ENCODE measurements around the gene NCAPG.

Gene NCAPG

DNA sequence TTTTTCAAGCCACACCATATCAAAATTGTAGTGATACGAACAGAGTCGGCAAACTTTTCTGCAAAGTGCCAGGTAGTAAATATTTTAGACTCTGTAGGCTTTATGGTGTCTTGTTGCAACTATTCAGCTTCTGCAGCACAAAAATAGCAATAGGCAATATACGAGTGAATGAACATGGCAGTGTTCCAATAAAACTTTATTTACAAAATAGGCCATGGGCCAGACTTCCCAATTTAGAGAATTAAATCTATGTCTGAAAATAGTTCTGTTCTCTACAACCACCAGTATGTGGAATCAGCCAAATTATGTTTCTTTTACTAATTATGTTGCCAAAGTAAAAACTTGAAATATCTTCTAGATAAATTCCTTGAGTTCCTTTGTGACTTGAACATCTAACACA is 56.5 kb downstream of the NCAPG start:
- H3K9me3 ChIP-seq: peaks cover 21% of the 10 kb centered on the region
- H4K20me1 ChIP-seq: no peaks in the 10 kb centered on the region
- H3K36me3 ChIP-seq: peaks cover 21% of the 10 kb centered on the region
- H3K4me1 ChIP-seq: no peaks in the 10 kb centered on the region
- no peaks in the 10 kb centered on the region for H3K27me3 ChIP-seq
- H3K9ac ChIP-seq: no peak overlapping the region
- no peak overlapping the region for H3K4me3 ChIP-seq
- no peak overlapping the region for H3K27ac ChIP-seq
- no peak overlapping the region for H3K4me2 ChIP-seq
- TF ChIP-seq Cebpa-rat (IDR thresholded peaks at IDR 0.05): no peak

DNA sequence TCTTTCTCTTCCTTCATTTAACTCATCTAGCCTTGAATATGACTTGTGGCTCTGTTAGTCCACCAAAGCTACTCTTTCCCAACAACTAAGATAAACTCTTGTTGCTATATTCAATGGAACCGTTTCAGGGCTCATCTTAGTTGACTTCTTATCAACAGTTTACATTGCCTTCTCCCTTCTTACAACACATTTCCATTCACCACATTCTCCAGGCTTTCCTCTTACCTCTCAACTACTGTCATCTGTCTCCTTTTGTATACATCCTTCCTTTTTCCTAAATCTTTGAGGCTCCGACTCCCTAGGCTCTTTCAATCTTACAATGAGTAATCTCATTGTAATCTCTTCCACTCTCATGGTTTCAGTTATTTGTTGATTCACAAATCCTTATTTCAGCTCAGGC is 58.5 kb downstream of the NCAPG start:
- Histone ChIP-seq H3K4me3 (no peak overlapping the region), H3K9ac (no peak overlapping the region), H3K9me3 (0 out of 2 replicates have a peak, but pooled peaks cover under 1% of the 10 kb centered on the region), H3K4me2 (no peak overlapping the region), H3K36me3 (peaks cover under 1% of the 10 kb centered on the region), H4K20me1 (no peaks in the 10 kb centered on the region), H3K27me3 (no peaks in the 10 kb centered on the region), H3K4me1 (no peaks in the 10 kb centered on the region), H3K27ac (no peak overlapping the region)
- TF ChIP-seq Cebpa-rat (IDR thresholded peaks at IDR 0.05): no peak

DNA sequence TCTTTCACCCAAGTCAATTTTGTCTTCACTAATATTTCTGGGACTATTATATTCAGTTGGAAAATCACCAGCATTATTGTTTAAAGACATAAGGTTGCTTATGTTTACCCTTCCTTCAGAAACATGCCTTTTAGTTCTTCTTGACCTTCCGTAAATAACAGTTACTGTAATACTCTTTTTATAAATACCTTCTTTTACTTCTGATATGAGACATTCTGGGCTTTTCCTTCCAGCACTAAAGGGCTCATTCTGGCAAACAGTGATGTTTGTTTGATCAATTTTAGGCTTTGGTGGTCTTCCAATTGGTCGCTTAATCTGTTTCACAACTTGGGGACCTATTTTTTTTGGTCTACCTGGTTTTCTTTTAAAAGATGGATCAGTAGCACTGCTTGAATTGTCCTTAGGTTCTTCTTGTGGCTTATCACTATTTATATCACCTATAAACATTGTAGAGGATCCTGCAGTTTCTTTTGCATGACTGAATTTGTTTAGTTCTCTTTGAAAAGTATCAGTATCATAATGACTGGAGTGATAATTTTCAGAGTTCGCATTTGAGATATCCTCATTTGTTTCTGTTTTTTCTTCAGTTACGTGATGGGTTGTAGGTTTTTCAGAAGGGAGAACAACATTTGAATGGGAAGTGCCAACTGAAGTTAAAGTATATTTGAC is 64.8 kb downstream of the NCAPG start:
- no peaks in the 10 kb centered on the region for H4K20me1 ChIP-seq
- TF ChIP-seq Cebpa-rat (IDR thresholded peaks at IDR 0.05): no peak
- no peak overlapping the region for H3K4me3 ChIP-seq
- H3K4me1 ChIP-seq: no peaks in the 10 kb centered on the region
- no peaks in the 10 kb centered on the region for H3K36me3 ChIP-seq
- H3K27me3 ChIP-seq: no peaks in the 10 kb centered on the region
- no peaks in the 10 kb centered on the region for H3K9me3 ChIP-seq
- H3K9ac ChIP-seq: no peak overlapping the region
- H3K27ac ChIP-seq: no peak overlapping the region
- H3K4me2 ChIP-seq: no peak overlapping the region

DNA sequence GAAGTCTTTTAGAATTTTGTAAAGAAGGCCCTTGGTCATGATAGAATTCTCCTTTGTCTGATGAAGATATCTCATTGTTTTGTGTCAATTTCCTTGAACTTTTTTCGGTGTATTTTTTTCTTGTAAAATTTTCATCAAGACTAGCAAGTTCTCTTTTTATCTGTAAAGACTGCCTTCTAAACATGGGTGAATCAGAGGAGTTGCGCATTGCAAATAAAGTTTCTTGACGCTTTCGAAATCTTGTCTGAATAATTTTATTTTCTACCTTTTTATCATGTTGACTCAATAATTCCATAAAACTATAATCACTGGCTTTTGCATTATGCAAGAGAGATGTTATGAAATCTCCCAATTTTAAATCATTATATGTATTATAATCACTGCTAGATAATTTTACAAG is 66.2 kb downstream of the NCAPG start:
- no peak overlapping the region for H3K27ac ChIP-seq
- H3K4me1 ChIP-seq: no peaks in the 10 kb centered on the region
- H3K27me3 ChIP-seq: no peaks in the 10 kb centered on the region
- no peaks in the 10 kb centered on the region for H3K36me3 ChIP-seq
- no peak for TF ChIP-seq Cebpa-rat (IDR thresholded peaks at IDR 0.05)
- no peaks in the 10 kb centered on the region for H3K9me3 ChIP-seq
- no peak overlapping the region for H3K4me3 ChIP-seq
- H3K4me2 ChIP-seq: no peak overlapping the region
- no peak overlapping the region for H3K9ac ChIP-seq
- H4K20me1 ChIP-seq: no peaks in the 10 kb centered on the region

DNA sequence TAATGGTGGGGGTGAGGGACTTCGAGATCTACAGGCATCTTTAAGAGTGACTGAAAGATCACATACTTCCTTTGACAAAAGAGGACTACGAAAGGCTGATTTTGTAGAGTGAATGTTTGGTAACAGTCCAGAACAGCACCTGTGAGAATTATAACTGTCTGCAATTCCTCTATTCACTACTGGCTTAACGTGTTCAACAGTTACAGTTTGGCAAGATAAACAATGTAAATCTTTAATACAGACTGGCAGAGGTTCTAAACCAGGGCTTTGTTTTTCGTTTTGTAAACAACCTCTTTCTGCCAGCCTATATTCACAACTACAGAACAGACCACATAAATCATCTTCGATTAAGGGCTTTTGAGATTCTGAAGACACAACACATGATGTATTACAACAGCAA is 66.9 kb downstream of the NCAPG start:
- H3K4me1 ChIP-seq: no peaks in the 10 kb centered on the region
- H3K4me2 ChIP-seq: no peak overlapping the region
- no peak overlapping the region for H3K4me3 ChIP-seq
- TF ChIP-seq Cebpa-rat (IDR thresholded peaks at IDR 0.05): no peak
- no peaks in the 10 kb centered on the region for H3K9me3 ChIP-seq
- H3K36me3 ChIP-seq: no peaks in the 10 kb centered on the region
- no peaks in the 10 kb centered on the region for H4K20me1 ChIP-seq
- H3K27ac ChIP-seq: no peak overlapping the region
- no peak overlapping the region for H3K9ac ChIP-seq
- H3K27me3 ChIP-seq: no peaks in the 10 kb centered on the region

DNA sequence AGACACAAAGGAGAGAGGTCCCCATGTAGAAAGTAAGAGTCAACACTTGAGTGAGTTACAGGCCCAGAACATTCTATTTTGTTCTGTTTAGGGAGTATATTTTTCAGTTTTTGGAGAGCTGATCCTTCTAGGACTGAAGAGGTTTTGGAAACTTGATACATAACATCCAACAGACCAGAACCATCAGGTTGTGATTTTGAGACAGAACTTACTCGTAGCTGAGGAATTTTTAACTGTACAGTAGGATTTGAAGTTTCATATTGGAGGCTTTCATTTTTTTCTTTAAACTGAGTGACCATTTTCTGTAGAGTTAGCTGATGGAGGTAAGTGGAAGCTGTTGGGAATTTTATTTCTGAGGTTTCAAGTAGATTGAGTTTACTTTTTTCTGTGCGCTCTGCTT is 73.3 kb downstream of the NCAPG start:
- Histone ChIP-seq H3K9me3 (no peaks in the 10 kb centered on the region), H3K36me3 (peaks cover 16% of the 10 kb centered on the region), H3K4me3 (no peak overlapping the region), H4K20me1 (no peaks in the 10 kb centered on the region), H3K9ac (no peak overlapping the region), H3K4me1 (no peaks in the 10 kb centered on the region), H3K4me2 (no peak overlapping the region), H3K27me3 (no peaks in the 10 kb centered on the region), H3K27ac (no peak overlapping the region)
- no peak for TF ChIP-seq Cebpa-rat (IDR thresholded peaks at IDR 0.05)

DNA sequence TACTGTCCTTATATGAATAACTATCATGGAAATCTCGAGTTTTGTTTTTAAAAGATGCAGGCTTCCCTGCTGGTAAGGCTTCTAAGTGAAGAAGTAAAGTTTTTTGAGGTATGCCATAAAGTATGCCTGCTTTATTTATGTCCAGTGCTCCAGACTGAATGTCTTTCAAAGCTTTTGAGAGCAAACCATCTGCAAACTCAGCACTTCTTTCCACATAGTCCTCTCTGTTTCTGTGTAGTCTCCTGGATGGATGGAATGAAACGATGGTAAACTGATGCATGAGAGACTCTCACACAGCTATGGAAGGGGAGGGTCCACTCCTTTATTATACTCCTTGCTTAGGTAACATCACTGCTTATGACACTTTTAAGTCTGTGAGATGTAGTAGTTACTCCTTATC is 73.7 kb downstream of the NCAPG start:
- Histone ChIP-seq H3K4me1 (no peaks in the 10 kb centered on the region), H3K36me3 (peaks cover 16% of the 10 kb centered on the region), H3K4me3 (no peak overlapping the region), H3K27me3 (no peaks in the 10 kb centered on the region), H3K4me2 (no peak overlapping the region), H3K9me3 (no peaks in the 10 kb centered on the region), H3K27ac (no peak overlapping the region), H3K9ac (no peak overlapping the region), H4K20me1 (no peaks in the 10 kb centered on the region)
- no peak for TF ChIP-seq Cebpa-rat (IDR thresholded peaks at IDR 0.05)

DNA sequence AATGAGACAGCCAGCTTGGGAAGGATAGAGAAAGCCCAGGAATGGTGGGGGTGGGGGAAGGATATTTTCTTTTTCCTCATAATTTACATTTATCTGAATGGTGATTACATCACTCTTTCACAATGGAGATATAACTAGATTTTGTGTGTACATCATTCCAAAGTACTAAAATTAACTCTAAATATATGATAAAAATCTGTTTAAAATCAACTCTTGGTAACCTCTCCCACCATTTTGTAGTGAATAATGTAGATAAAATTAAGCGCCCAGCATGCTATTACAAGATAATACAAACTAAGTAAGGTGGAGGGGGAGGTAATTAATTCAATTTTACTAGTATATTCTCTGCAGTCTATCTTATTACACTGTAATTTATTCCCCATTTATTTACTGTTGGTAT is 78.9 kb downstream of the NCAPG start:
- no peaks in the 10 kb centered on the region for H3K27me3 ChIP-seq
- H3K36me3 ChIP-seq: peaks cover 3% of the 10 kb centered on the region
- no peaks in the 10 kb centered on the region for H4K20me1 ChIP-seq
- no peaks in the 10 kb centered on the region for H3K4me1 ChIP-seq
- no peak overlapping the region for H3K9ac ChIP-seq
- H3K9me3 ChIP-seq: no peaks in the 10 kb centered on the region
- H3K27ac ChIP-seq: no peak overlapping the region
- TF ChIP-seq Cebpa-rat (IDR thresholded peaks at IDR 0.05): no peak
- no peak overlapping the region for H3K4me2 ChIP-seq
- no peak overlapping the region for H3K4me3 ChIP-seq

DNA sequence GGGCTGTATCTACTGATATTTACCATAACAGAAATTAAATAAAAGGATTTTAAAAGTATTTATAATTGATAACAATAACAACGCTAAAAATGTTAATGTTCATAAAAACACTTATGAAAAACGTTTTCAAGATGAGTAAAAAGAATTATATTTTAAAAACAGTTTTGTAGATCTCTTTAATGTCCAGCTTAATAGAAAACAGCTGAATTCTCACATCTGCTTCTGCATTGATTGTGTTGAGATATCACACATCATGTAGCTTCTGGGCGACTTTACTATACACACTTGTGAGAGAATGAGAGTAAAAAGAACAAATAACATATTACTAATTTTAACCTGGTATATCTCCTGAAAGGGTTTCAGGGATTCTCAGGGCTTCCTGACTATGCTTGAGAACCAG is 83.6 kb downstream of the NCAPG start:
- no peak overlapping the region for H3K4me3 ChIP-seq
- no peaks in the 10 kb centered on the region for H3K4me1 ChIP-seq
- no peak overlapping the region for H3K27ac ChIP-seq
- H3K9me3 ChIP-seq: no peaks in the 10 kb centered on the region
- H3K36me3 ChIP-seq: peaks cover 13% of the 10 kb centered on the region; the same call in 1 of the 2 replicates
- H4K20me1 ChIP-seq: no peaks in the 10 kb centered on the region
- no peak for TF ChIP-seq Cebpa-rat (IDR thresholded peaks at IDR 0.05)
- H3K4me2 ChIP-seq: no peak overlapping the region
- H3K27me3 ChIP-seq: no peaks in the 10 kb centered on the region
- no peak overlapping the region for H3K9ac ChIP-seq

Measured in BLaER1 (cell line).